Measurements from ENCODE around the gene AFF3. TPM values are rescaled to one million over a fixed set of nuclear protein-coding genes. Genes with fewer than 3 reads are reported as not detected.

AFF3 gene
- total and polyA plus RNA-seq, 2 of the 8 experiments (the other 6 are each of a cell fraction or from before 2014, with no cell fraction given): 0.27 to 3.0 TPM

DNA sequence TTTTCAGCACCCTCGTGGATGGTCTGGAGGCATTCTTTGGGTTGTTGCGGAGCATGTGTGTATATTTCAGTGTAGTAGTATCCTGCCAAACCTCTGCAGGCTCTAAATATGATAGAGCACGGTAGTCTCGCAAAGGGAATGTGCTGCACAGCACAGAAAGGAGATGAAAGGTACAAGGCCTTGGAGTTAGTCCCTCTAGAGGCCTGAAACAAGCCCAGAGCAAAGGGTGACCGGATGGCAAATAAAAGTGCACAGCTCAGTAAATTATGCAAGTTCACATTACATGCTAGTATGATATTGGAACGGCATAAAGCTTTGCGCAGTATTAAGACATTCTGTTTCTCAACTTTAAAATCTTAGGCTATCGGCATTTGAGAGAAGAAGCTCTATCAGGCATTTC, 358.1 kb downstream of the AFF3 start:
- DNase-seq (ENCODE audit: low read depth in 1 of 2, low spot score in 2 of 2) (no peak), FAIRE-seq (no peak)
- ChIA-PET POLR2A (ENCODE audit: partially characterized antibody) (no interaction called here), CTCF (ENCODE audit: partially characterized antibody) (interaction anchor here (1.0 to 1.3 kb wide), 3 partner anchors 90 to 479 kb away, joined by 3 to 4 read pairs (median 3); no protein-coding TSS in a partner anchor)
- TF ChIP-seq SIX5 (IDR thresholded peaks at IDR 0.05; ENCODE audit: low read depth, low read length) (no peak), USF2 (IDR thresholded peaks at IDR 0.05; ENCODE audit: low read length) (no peak)
- Histone ChIP-seq H3K23me2 (ENCODE audit: low read depth, low read length) (no peaks in the 10 kb centered on the region), H2BK120ac (replicated peaks; ENCODE audit: low read depth, low read length) (no peak overlapping the region), H3K79me1 (ENCODE audit: low read depth, low read length) (no peaks in the 10 kb centered on the region), H4K20me1 (replicated peaks in 1 of 2; ENCODE audit: control insufficient read depth in 1 of 2, insufficient read depth in 2 of 2, low read length in 2 of 2) (no peaks in the 10 kb centered on the region), H2BK5ac (ENCODE audit: low read depth, low read length) (no peak overlapping the region), H3K9me3 (ENCODE audit: insufficient read depth in 2 of 2, low read depth in 1 of 2, low read length in 1 of 2) (no peaks in the 10 kb centered on the region), H3K27ac (ENCODE audit: low read depth, low read length) (no peak overlapping the region), H3K14ac (ENCODE audit: insufficient read length) (no peak overlapping the region), H4K5ac (ENCODE audit: insufficient read length, low read depth, low read length) (no peak overlapping the region), H2AK5ac (ENCODE audit: low read depth, low read length) (no peak overlapping the region), H3K79me2 (ENCODE audit: control insufficient read depth in 1 of 2, insufficient read depth in 2 of 2, low read length in 2 of 2) (no peaks in the 10 kb centered on the region), H3K18ac (ENCODE audit: extremely low read depth, low read length) (no peak overlapping the region), H3K4ac (replicated peaks; ENCODE audit: insufficient read length, low read depth, low read length) (no peak overlapping the region), H3K27me3 (replicated peaks in 1 of 4; ENCODE audit: control insufficient read depth in 3 of 4, extremely low read depth in 1 of 4, insufficient read depth in 3 of 4, low read length in 3 of 4) (no peaks in the 10 kb centered on the region), H3K4me2 (ENCODE audit: insufficient read depth in 1 of 2, low read depth in 2 of 2, low read length in 2 of 2) (no peak overlapping the region), H2BK15ac (ENCODE audit: low read length) (no peak overlapping the region), H3K9ac (replicated peaks in 1 of 4; ENCODE audit: extremely low read depth in 1 of 4, low read depth in 3 of 4, low read length in 3 of 4) (no peak overlapping the region), H2AFZ (ENCODE audit: low read length) (no peak overlapping the region), H2BK12ac (ENCODE audit: low read depth, low read length) (no peak overlapping the region), H4K8ac (ENCODE audit: extremely low read depth, insufficient read depth, low read length) (no peak overlapping the region), H3K4me1 (replicated peaks in 1 of 4; ENCODE audit: control insufficient read depth in 3 of 4, insufficient read depth in 4 of 4, low read length in 3 of 4) (no peaks in the 10 kb centered on the region), H3K56ac (replicated peaks; ENCODE audit: insufficient read length, low read depth, low read length) (no peak overlapping the region), H3K4me3 (ENCODE audit: extremely low read depth in 1 of 4, insufficient read depth in 2 of 4, low read depth in 3 of 4, low read length in 4 of 4) (no peak overlapping the region), H4K91ac (replicated peaks; ENCODE audit: insufficient read length, low read length) (no peak overlapping the region), H2BK20ac (ENCODE audit: low read length) (no peak overlapping the region), H3K23ac (ENCODE audit: insufficient read length) (no peak overlapping the region), H3K36me3 (ENCODE audit: control insufficient read depth in 2 of 4, insufficient read depth in 4 of 4, low read length in 3 of 4) (no peaks in the 10 kb centered on the region)
- WGBS, 2 experiments (ENCODE audit: extremely low coverage in 1 of 2, insufficient coverage in 1 of 2, insufficient read length in 1 of 2, insufficient replicate concordance in 2 of 2, low coverage in 1 of 2, low lambda C conversion rate in 2 of 2, missing lambda C conversion rate in 1 of 2): 92% methylated on average over 8 of the region's 8 CpGs; no CpG with 5 or more reads in 1 of the 2 experiments
